Panc1 (cell line): ENCODE results near the gene LYST. TPM values are rescaled to one million over a fixed set of nuclear protein-coding genes. Genes with fewer than 3 reads are reported as not detected.

Experiments used
- ATAC-seq: fragments of 200-7000 bp; cut with Tn5 transposase; 2 replicates; pipeline ENCODE4 v1.9.1; 2020; ENCODE audit warnings: mild to moderate bottlenecking, moderate library complexity
- BruUV-seq: library from RNA; stranded (reverse); fragments of 400-500 nt; replicated peaks from 2 replicates; lab custom pipeline; 2021; lab: Mats Ljungman, UMichigan
- CTCF ChIA-PET: fragments of 300-600 bp; sonication (Branson Sonifier 250); formaldehyde crosslinking; loops from one replicate; lab custom pipeline; 2022; ENCODE audit warnings: antibody characterized with exemption; lab: Charles Lee
- POLR2A ChIA-PET: fragments of 300-600 bp; sonication (Branson Sonifier 250); formaldehyde crosslinking; loops from one replicate; lab custom pipeline; 2022; ENCODE audit warnings: antibody characterized with exemption; lab: Charles Lee
- DNase-seq: peaks from one replicate; pipeline ENCODE4 v3.0.0-alpha.2; 2010; ENCODE audit warnings: low read depth, low spot score
- H3K27ac ChIP-seq: 2 replicates; pipeline ENCODE4 v1.5.1; 2011; ENCODE audit warnings: mild to moderate bottlenecking, low read length, inconsistent platforms
- H3K27me3 ChIP-seq: fragments of 200-500 bp; sonication (Bioruptor generic); 2 replicates; pipeline ENCODE4 v1.6.0; 2014; ENCODE audit warnings: low read length, inconsistent platforms; ENCODE audit not compliant: control insufficient read depth, insufficient read depth
- H3K36me3 ChIP-seq: fragments of 200-500 bp; sonication (Bioruptor generic); 2 replicates; pipeline ENCODE4 v1.5.1; 2014; ENCODE audit warnings: inconsistent platforms, mild to moderate bottlenecking, low read length, moderate library complexity; ENCODE audit not compliant: control insufficient read depth, insufficient read depth
- H3K4me1 ChIP-seq: 2 replicates; pipeline ENCODE4 v1.5.1; 2011; ENCODE audit warnings: inconsistent platforms, mild to moderate bottlenecking, low read length, moderate library complexity; ENCODE audit not compliant: control insufficient read depth, insufficient read depth
- H3K4me3 ChIP-seq, 2 experiments: 2 replicates each; pipeline ENCODE4 v1.5.1; 2011 to 2012; ENCODE audit warnings: low read depth in 2 of 2, low read length in 2 of 2, mild to moderate bottlenecking in 2 of 2, inconsistent platforms in 1 of 2, moderate library complexity in 1 of 2
- H3K9me3 ChIP-seq: fragments of 200-500 bp; sonication (Bioruptor generic); 2 replicates; pipeline ENCODE4 v1.5.1; 2014; ENCODE audit warnings: low read depth, mild to moderate bottlenecking, inconsistent platforms, low read length, moderate library complexity; ENCODE audit not compliant: control insufficient read depth, insufficient read depth
- POLR2AphosphoS5 ChIP-seq: IDR thresholded peaks from 2 replicates; pipeline ENCODE4 v1.6.1; 2012; ENCODE audit warnings: mild to moderate bottlenecking, low read depth, low read length, moderate library complexity
- SIN3A ChIP-seq: IDR thresholded peaks from 2 replicates; pipeline ENCODE4 v1.6.1; 2012; ENCODE audit warnings: low read depth, mild to moderate bottlenecking, low read length, moderate library complexity, borderline replicate concordance; ENCODE audit not compliant: insufficient read depth
- TCF7L2 ChIP-seq: IDR thresholded peaks from 2 replicates; pipeline ENCODE4 v1.6.1; 2011; ENCODE audit warnings: mild to moderate bottlenecking, low read depth, low read length, inconsistent platforms
- in situ Hi-C: cut with HindIII; loops from 2 replicates; pipeline ENCODE4 v1.10.0; 2016; ENCODE audit warnings: low sequenced_read_pairs, low pct_unique_long_range_greater_than_20kb
- intact Hi-C: fragments of 100-400 bp; cut with micrococcal nuclease; formaldehyde crosslinking; loops from one replicate; pipeline ENCODE4 v1.10.0; 2022; ENCODE audit not compliant: unreplicated experiment
- total RNA-seq: library from RNA; stranded (reverse); gene quantifications from one replicate; pipeline ENCODE4 v1.2.1, GENCODE V29; 2021; ENCODE audit not compliant: unreplicated experiment
- TF ChIP-seq, protein P1 (sequence below), 2 experiments: IDR thresholded peaks; 2 replicates each; pipeline ENCODE4 v1.6.1; 2011 to 2012; ENCODE audit warnings: low read depth in 2 of 2, control low read depth in 1 of 2, low read length in 1 of 2, mild to moderate bottlenecking in 1 of 2, moderate library complexity in 1 of 2; ENCODE audit not compliant: insufficient read depth in 1 of 2
- TF ChIP-seq, protein P2 (sequence below): fragments of 450-650 bp; IDR thresholded peaks from 2 replicates; pipeline ENCODE4 v1.5.1; 2017; ENCODE audit warnings: mild to moderate bottlenecking

LYST gene
- total RNA-seq, 1 experiment from 2014 or later: 75.2 TPM

DNA sequence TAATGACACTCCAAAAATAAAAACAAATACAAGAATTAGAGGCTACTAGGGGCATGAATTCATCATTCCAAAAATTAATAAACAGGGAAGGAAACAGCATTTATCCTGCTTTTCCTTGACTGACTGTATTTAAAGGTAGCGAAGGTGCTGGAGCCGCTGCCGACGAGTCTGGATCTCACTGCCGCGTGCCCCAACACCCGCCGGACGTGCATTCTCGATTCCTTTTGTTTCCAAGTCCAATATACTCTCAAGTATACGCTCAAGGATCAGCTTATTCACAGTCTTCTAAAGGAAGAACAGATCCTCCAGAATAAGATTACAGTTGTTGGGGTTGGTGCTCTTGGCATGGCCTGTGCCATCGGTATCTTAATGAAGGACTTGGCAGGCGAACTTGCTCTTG lies 129.0 kb downstream of the LYST start:
- TF ChIP-seq TCF7L2 (no peak), SIN3A (no peak), POLR2AphosphoS5 (no peak)
- TF ChIP-seq, protein P1, sequence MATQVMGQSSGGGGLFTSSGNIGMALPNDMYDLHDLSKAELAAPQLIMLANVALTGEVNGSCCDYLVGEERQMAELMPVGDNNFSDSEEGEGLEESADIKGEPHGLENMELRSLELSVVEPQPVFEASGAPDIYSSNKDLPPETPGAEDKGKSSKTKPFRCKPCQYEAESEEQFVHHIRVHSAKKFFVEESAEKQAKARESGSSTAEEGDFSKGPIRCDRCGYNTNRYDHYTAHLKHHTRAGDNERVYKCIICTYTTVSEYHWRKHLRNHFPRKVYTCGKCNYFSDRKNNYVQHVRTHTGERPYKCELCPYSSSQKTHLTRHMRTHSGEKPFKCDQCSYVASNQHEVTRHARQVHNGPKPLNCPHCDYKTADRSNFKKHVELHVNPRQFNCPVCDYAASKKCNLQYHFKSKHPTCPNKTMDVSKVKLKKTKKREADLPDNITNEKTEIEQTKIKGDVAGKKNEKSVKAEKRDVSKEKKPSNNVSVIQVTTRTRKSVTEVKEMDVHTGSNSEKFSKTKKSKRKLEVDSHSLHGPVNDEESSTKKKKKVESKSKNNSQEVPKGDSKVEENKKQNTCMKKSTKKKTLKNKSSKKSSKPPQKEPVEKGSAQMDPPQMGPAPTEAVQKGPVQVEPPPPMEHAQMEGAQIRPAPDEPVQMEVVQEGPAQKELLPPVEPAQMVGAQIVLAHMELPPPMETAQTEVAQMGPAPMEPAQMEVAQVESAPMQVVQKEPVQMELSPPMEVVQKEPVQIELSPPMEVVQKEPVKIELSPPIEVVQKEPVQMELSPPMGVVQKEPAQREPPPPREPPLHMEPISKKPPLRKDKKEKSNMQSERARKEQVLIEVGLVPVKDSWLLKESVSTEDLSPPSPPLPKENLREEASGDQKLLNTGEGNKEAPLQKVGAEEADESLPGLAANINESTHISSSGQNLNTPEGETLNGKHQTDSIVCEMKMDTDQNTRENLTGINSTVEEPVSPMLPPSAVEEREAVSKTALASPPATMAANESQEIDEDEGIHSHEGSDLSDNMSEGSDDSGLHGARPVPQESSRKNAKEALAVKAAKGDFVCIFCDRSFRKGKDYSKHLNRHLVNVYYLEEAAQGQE (IDR thresholded peaks at IDR 0.05; ENCODE audit: insufficient read depth in 1 of 2, low read depth in 2 of 2, low read length in 1 of 2): no peak
- TF ChIP-seq, protein P2, sequence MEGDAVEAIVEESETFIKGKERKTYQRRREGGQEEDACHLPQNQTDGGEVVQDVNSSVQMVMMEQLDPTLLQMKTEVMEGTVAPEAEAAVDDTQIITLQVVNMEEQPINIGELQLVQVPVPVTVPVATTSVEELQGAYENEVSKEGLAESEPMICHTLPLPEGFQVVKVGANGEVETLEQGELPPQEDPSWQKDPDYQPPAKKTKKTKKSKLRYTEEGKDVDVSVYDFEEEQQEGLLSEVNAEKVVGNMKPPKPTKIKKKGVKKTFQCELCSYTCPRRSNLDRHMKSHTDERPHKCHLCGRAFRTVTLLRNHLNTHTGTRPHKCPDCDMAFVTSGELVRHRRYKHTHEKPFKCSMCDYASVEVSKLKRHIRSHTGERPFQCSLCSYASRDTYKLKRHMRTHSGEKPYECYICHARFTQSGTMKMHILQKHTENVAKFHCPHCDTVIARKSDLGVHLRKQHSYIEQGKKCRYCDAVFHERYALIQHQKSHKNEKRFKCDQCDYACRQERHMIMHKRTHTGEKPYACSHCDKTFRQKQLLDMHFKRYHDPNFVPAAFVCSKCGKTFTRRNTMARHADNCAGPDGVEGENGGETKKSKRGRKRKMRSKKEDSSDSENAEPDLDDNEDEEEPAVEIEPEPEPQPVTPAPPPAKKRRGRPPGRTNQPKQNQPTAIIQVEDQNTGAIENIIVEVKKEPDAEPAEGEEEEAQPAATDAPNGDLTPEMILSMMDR: no peak
- ChIA-PET POLR2A (no interaction called here), CTCF (no interaction called here)
- ATAC-seq (no peak), DNase-seq (no peak)
- Histone ChIP-seq H3K27me3 (no peaks in the 10 kb centered on the region), H3K4me1 (no peaks in the 10 kb centered on the region), H3K27ac (no peak overlapping the region), H3K4me3 (no peak overlapping the region), H3K36me3 (peaks cover 30% of the 10 kb centered on the region), H3K9me3 (no peaks in the 10 kb centered on the region)
- in situ Hi-C loops (no loop called here), intact Hi-C loops (no loop called here)
- no TSS peak for BruUV-seq

DNA sequence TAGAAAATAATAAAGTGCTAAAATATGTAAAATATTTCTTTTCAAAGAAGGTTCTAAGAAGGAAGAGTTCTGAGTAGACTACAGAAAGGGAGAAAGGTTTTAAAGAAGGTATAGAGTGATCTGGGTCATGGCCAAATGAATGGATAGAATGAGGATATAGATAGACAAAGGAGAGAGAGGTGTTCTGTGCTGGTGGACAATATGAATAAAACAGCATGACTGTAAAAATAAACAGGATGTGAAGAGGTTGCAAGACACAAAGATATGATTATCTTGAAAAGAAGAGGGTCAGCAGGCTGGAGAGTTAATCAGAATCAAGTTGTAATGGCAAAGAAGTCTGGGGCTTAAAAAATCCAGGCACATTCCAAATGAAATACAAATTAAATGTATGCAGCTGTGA lies 130.4 kb downstream of the LYST start:
- intact Hi-C loops (no loop called here), in situ Hi-C loops (no loop called here)
- DNase-seq (no peak), ATAC-seq (no peak)
- Histone ChIP-seq H3K27me3 (no peaks in the 10 kb centered on the region), H3K27ac (no peak overlapping the region), H3K4me3 (no peak overlapping the region), H3K9me3 (no peaks in the 10 kb centered on the region), H3K36me3 (peaks cover 30% of the 10 kb centered on the region), H3K4me1 (no peaks in the 10 kb centered on the region)
- BruUV-seq: no TSS peak
- ChIA-PET CTCF (no interaction called here), POLR2A (no interaction called here)
- TF ChIP-seq, protein P2: no peak
- TF ChIP-seq SIN3A (no peak), TCF7L2 (no peak), POLR2AphosphoS5 (no peak)
- TF ChIP-seq, protein P1 (IDR thresholded peaks at IDR 0.05; ENCODE audit: insufficient read depth in 1 of 2, low read depth in 2 of 2, low read length in 1 of 2): no peak
